Glutamatergic neuron (in vitro differentiated cells): ENCODE data around the gene IGSF6. TPM values are rescaled to one million over a fixed set of nuclear protein-coding genes. Genes with fewer than 3 reads are reported as not detected.

ENCODE experiments used
- DNase-seq: peaks from one replicate; pipeline ENCODE4 v3.0.0; 2022
- H3K27ac Mint-ChIP-seq: one replicate; pipeline ENCODE4 v1.8.0; 2020; ENCODE audit warnings: mild to moderate bottlenecking, mixed read lengths, inconsistent platforms; ENCODE audit not compliant: unreplicated experiment
- H3K27me3 Mint-ChIP-seq: one replicate; pipeline ENCODE4 v1.8.0; 2020; ENCODE audit warnings: mild to moderate bottlenecking, moderate library complexity, mixed read lengths, inconsistent platforms; ENCODE audit not compliant: unreplicated experiment
- H3K36me3 Mint-ChIP-seq: one replicate; pipeline ENCODE4 v1.8.0; 2020; ENCODE audit warnings: mild to moderate bottlenecking, mixed read lengths, inconsistent platforms; ENCODE audit not compliant: unreplicated experiment
- H3K4me1 Mint-ChIP-seq: one replicate; pipeline ENCODE4 v1.8.0; 2020; ENCODE audit warnings: mild to moderate bottlenecking, low read depth, mixed read lengths, inconsistent platforms; ENCODE audit not compliant: unreplicated experiment
- H3K4me3 Mint-ChIP-seq: one replicate; pipeline ENCODE4 v1.8.0; 2020; ENCODE audit warnings: mild to moderate bottlenecking, mixed read lengths, inconsistent platforms; ENCODE audit not compliant: unreplicated experiment
- H3K9me3 Mint-ChIP-seq: one replicate; pipeline ENCODE4 v1.8.0; 2020; ENCODE audit warnings: mild to moderate bottlenecking, moderate library complexity, mixed read lengths, inconsistent platforms; ENCODE audit not compliant: unreplicated experiment
- CTCF ChIP-seq: fragments of 200-600 bp; sonication (generic); IDR thresholded peaks from one replicate; pipeline ENCODE4 v1.5.0; 2021; ENCODE audit not compliant: partially characterized antibody, unreplicated experiment
- total RNA-seq: library from RNA; stranded (reverse); fragmentation: NEBNext Ultra II Directional; extraction: Animal tissue kit (Norgen Biotek cat#: 25700); gene quantifications from one replicate; pipeline ENCODE4 v1.2.1, GENCODE V29; 2021; ENCODE audit not compliant: unreplicated experiment

The IGSF6 gene
- total RNA-seq, 1 donor from 2014 or later = not detected

GRCh38 chr16:21659124-21659523, 6.7 kb upstream of the IGSF6 start:
- no peak for TF ChIP-seq CTCF
- DNase-seq = no peak
- Mint-ChIP-seq H3K27ac (no peak overlapping the region), H3K9me3 (no peaks in the 10 kb centered on the region), H3K4me1 (no peaks in the 10 kb centered on the region), H3K4me3 (no peak overlapping the region), H3K36me3 (no peaks in the 10 kb centered on the region), H3K27me3 (peaks cover 8% of the 10 kb centered on the region)

GRCh38 chr16:21656795-21657768, 4.7 kb upstream of the IGSF6 start:
- DNase-seq = no peak
- Mint-ChIP-seq H3K27me3 (peaks cover 7% of the 10 kb centered on the region), H3K4me1 (no peaks in the 10 kb centered on the region), H3K9me3 (no peaks in the 10 kb centered on the region), H3K4me3 (no peak overlapping the region), H3K36me3 (no peaks in the 10 kb centered on the region), H3K27ac (no peak overlapping the region)
- TF ChIP-seq CTCF = peak; percentile 87

- TF ChIP-seq CTCF = no peak
- Mint-ChIP-seq H3K27ac (no peak overlapping the region), H3K4me1 (no peaks in the 10 kb centered on the region)
These were observed 2.5 kb upstream of the IGSF6 start for GRCh38 chr16:21654881-21655280.

GRCh38 chr16:21654466-21654865, 2.1 kb upstream of the IGSF6 start:
- no peak for TF ChIP-seq CTCF
- Mint-ChIP-seq H3K27me3 (peaks cover 7% of the 10 kb centered on the region), H3K27ac (no peak overlapping the region), H3K4me3 (no peak overlapping the region), H3K9me3 (no peaks in the 10 kb centered on the region), H3K4me1 (no peaks in the 10 kb centered on the region), H3K36me3 (no peaks in the 10 kb centered on the region)
- no peak for DNase-seq

More at GRCh38 chr16:21654881-21655280, 2.5 kb upstream of the IGSF6 start:
- Mint-ChIP-seq H3K9me3 (no peaks in the 10 kb centered on the region), H3K36me3 (no peaks in the 10 kb centered on the region), H3K27me3 (peaks cover 7% of the 10 kb centered on the region), H3K4me3 (no peak overlapping the region)
- no peak for DNase-seq

GRCh38 chr16:21653571-21653970, 1.2 kb upstream of the IGSF6 start:
- TF ChIP-seq CTCF = no peak
- H3K27me3 Mint-ChIP-seq = peaks cover 7% of the 10 kb centered on the region
- no peaks in the 10 kb centered on the region for H3K4me1 Mint-ChIP-seq
- no peak overlapping the region for H3K27ac Mint-ChIP-seq
- H3K9me3 Mint-ChIP-seq = no peaks in the 10 kb centered on the region
- H3K36me3 Mint-ChIP-seq = no peaks in the 10 kb centered on the region
- DNase-seq = no peak
- H3K4me3 Mint-ChIP-seq = no peak overlapping the region
